ENCODE results near the gene DPP9.

DPP9 gene

GRCh38 chr19:4707956-4708650, 15.5 kb downstream of the DPP9 start:
- no peak for DNase-seq

GRCh38 chr19:4707322-4707721, 16.3 kb downstream of the DPP9 start:
- DNase-seq: no peak

GRCh38 chr19:4705413-4706131, 18.1 kb downstream of the DPP9 start:
- no peak for DNase-seq

- no peak for DNase-seq
Measured at GRCh38 chr19:4704317-4704673, 19.3 kb downstream of the DPP9 start.

GRCh38 chr19:4703671-4704316, 19.8 kb downstream of the DPP9 start:
- no peak for DNase-seq

- DNase-seq: no peak
Measured at GRCh38 chr19:4702764-4703163, 20.9 kb downstream of the DPP9 start.

GRCh38 chr19:4701557-4701956, 22.1 kb downstream of the DPP9 start:
- DNase-seq: no peak

- DNase-seq: no peak
Measured at GRCh38 chr19:4700693-4700970, 23.0 kb downstream of the DPP9 start.

- no peak for DNase-seq
Measured at GRCh38 chr19:4699826-4700692, 23.6 kb downstream of the DPP9 start.

GRCh38 chr19:4697304-4697703, 26.3 kb downstream of the DPP9 start:
- DNase-seq: no peak

GRCh38 chr19:4695224-4695731, 28.4 kb downstream of the DPP9 start:
- no peak for DNase-seq

GRCh38 chr19:4694211-4694987, 29.2 kb downstream of the DPP9 start:
- DNase-seq: no peak

- DNase-seq: no peak
Measured at GRCh38 chr19:4693471-4694121, 30.0 kb downstream of the DPP9 start.

GRCh38 chr19:4693078-4693350, 30.6 kb downstream of the DPP9 start:
- no peak for DNase-seq

- no peak for DNase-seq
Measured at GRCh38 chr19:4692251-4693077, 31.2 kb downstream of the DPP9 start.

- no peak for DNase-seq
Measured at GRCh38 chr19:4691373-4691772, 32.3 kb downstream of the DPP9 start.

GRCh38 chr19:4690361-4690760, 33.3 kb downstream of the DPP9 start:
- no peak for DNase-seq

GRCh38 chr19:4689403-4689802, 34.2 kb downstream of the DPP9 start:
- no peak for DNase-seq

- DNase-seq: no peak
Measured at GRCh38 chr19:4688587-4688986, 35.1 kb downstream of the DPP9 start.

- no peak for DNase-seq
Measured at GRCh38 chr19:4687396-4687795, 36.2 kb downstream of the DPP9 start.

- DNase-seq: no peak
Measured at GRCh38 chr19:4686700-4687099, 36.9 kb downstream of the DPP9 start.
